Measurements from ENCODE around the gene KMT2C.
"Not testable (repeated sequence)": the region's sequence is repeated elsewhere in the genome, so short reads cannot be mapped to it uniquely, and the experiment has no call there.

The KMT2C gene

GRCh38 chr7:152399344-152399743 lies 36.5 kb downstream of the KMT2C start:
- no peak for DNase-seq

GRCh38 chr7:152395112-152395511 lies 40.7 kb downstream of the KMT2C start:
- no peak for DNase-seq

- not testable (repeated sequence) for DNase-seq
Measured at GRCh38 chr7:152394214-152394613, 41.6 kb downstream of the KMT2C start.

GRCh38 chr7:152392254-152392653 lies 43.5 kb downstream of the KMT2C start:
- DNase-seq, result no peak

- not testable (repeated sequence) for DNase-seq
Measured at GRCh38 chr7:152386136-152386764, 49.6 kb downstream of the KMT2C start.

GRCh38 chr7:152384235-152385200 lies 51.3 kb downstream of the KMT2C start:
- DNase-seq, result not testable (repeated sequence)

- DNase-seq, result no peak
Measured at GRCh38 chr7:152383341-152384234, 52.2 kb downstream of the KMT2C start.

- no peak for DNase-seq
Measured at GRCh38 chr7:152382244-152382643, 53.6 kb downstream of the KMT2C start.

GRCh38 chr7:152380931-152381578 lies 54.7 kb downstream of the KMT2C start:
- not testable (repeated sequence) for DNase-seq

- not testable (repeated sequence) for DNase-seq
Measured at GRCh38 chr7:152378497-152378896, 57.3 kb downstream of the KMT2C start.

- not testable (repeated sequence) for DNase-seq
Measured at GRCh38 chr7:152376716-152377484, 58.9 kb downstream of the KMT2C start.

- no peak for DNase-seq
Measured at GRCh38 chr7:152370297-152370696, 65.5 kb downstream of the KMT2C start.

- no peak for DNase-seq
Measured at GRCh38 chr7:152369518-152369917, 66.3 kb downstream of the KMT2C start.

GRCh38 chr7:152367170-152367569 lies 68.6 kb downstream of the KMT2C start:
- no peak for DNase-seq

- DNase-seq, result no peak
Measured at GRCh38 chr7:152366662-152367061, 69.1 kb downstream of the KMT2C start.

GRCh38 chr7:152365982-152366603 lies 69.7 kb downstream of the KMT2C start:
- no peak for DNase-seq

GRCh38 chr7:152363798-152364197 lies 72.0 kb downstream of the KMT2C start:
- DNase-seq, result no peak

GRCh38 chr7:152362128-152362926 lies 73.5 kb downstream of the KMT2C start:
- DNase-seq, result no peak

GRCh38 chr7:152355474-152356057 lies 80.2 kb downstream of the KMT2C start:
- DNase-seq, result no peak

- no peak for DNase-seq
Measured at GRCh38 chr7:152354061-152354460, 81.7 kb downstream of the KMT2C start.

Measured in activated CD4-positive, alpha-beta T cell treated with anti-CD3 and anti-CD28 coated beads, Interleukin-2, amount 50 U/mL, for 4 hours (primary cell).